HG03432 (cell line): ENCODE results near the gene LTBP1.

Experiments used
- ATAC-seq: cut with Tn5 transposase; IDR thresholded peaks from one replicate; pipeline ENCODE4 v1.9.1; 2021; ENCODE audit warnings: mild to moderate bottlenecking, moderate library complexity; ENCODE audit not compliant: unreplicated experiment

LTBP1 gene

GRCh38 chr2:32931945-32932709 lies 14.6 kb upstream of the LTBP1 start:
- ATAC-seq, result no peak

- no peak for ATAC-seq
These were observed 13.7 kb upstream of the LTBP1 start for GRCh38 chr2:32932825-32933755.

GRCh38 chr2:32933756-32934095 lies 13.0 kb upstream of the LTBP1 start:
- ATAC-seq, result no peak

GRCh38 chr2:32937602-32938448 lies 8.9 kb upstream of the LTBP1 start:
- no peak for ATAC-seq

GRCh38 chr2:32938934-32939333 lies 7.8 kb upstream of the LTBP1 start:
- ATAC-seq, result no peak

- no peak for ATAC-seq
These were observed 6.3 kb upstream of the LTBP1 start for GRCh38 chr2:32940316-32940997.

- no peak for ATAC-seq
These were observed 4.6 kb upstream of the LTBP1 start for GRCh38 chr2:32941944-32942690.

GRCh38 chr2:32942793-32943485 lies 3.8 kb upstream of the LTBP1 start:
- no peak for ATAC-seq

- ATAC-seq, result no peak
These were observed 1.5 kb upstream of the LTBP1 start for GRCh38 chr2:32945286-32945685.

GRCh38 chr2:32947076-32947483 lies 327 bp downstream of the LTBP1 start:
- ATAC-seq, result peak; percentile 27

GRCh38 chr2:32947484-32948143 lies 861 bp downstream of the LTBP1 start:
- peak; percentile 28 for ATAC-seq

- no peak for ATAC-seq
These were observed 1.5 kb downstream of the LTBP1 start for GRCh38 chr2:32948266-32948665.

GRCh38 chr2:32949260-32949659 lies 2.5 kb downstream of the LTBP1 start:
- no peak for ATAC-seq

GRCh38 chr2:32951672-32952071 lies 4.9 kb downstream of the LTBP1 start:
- ATAC-seq, result no peak

GRCh38 chr2:32952761-32953476 lies 6.2 kb downstream of the LTBP1 start:
- ATAC-seq, result no peak

- ATAC-seq, result no peak
These were observed 7.5 kb downstream of the LTBP1 start for GRCh38 chr2:32954206-32954605.

GRCh38 chr2:32958821-32959220 lies 12.1 kb downstream of the LTBP1 start:
- ATAC-seq, result no peak

GRCh38 chr2:32960238-32960637 lies 13.5 kb downstream of the LTBP1 start:
- no peak for ATAC-seq
